Measurements from ENCODE around the gene DEDD2. TPM values are rescaled to one million over a fixed set of nuclear protein-coding genes. Genes with fewer than 3 reads are reported as not detected.

Gene DEDD2
- total and polyA plus RNA-seq, 10 of the 15 experiments (the other 5 are each of a cell fraction or from before 2014, with no cell fraction given) = 2.5 to 24.7 (median 17.6) TPM

DNA sequence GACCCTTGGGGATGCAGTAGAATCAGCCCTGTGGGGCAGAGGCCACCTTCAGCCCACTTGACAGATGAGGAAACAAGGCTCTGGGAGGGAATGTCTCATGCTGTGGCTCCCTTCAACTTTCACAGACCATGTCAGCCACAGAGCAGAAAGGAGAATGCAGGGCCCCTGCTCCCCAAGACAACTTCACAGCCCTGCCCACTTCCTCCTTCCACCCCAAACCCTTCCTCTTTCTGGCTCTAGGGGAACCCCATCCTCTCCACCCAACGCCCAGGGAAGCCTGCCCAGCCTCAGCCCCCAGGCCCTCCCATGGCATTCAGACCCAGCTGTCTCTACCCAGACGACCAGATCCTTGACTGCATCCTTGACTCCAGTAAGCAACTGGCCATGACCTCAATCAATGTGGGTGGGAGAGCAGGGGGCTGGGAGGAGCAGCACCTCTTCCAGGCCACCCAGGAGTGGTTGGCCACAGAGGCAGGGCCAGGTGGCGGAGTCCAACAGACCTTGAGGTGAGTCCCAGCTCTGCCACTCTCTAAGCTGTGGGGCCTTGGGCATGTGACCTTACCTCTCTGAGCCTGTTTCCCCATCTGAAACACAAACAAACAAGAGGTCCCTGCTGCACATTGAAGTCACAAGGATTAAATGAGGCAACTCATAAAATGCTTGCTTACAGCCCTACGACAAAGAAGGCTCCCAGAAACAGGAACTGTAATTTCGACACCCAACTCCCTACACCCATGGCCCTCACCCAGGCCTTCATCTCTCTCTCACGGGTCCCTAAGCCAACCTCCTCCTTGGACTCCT lies 15.8 kb downstream of the DEDD2 start (continued):
- TF ChIP-seq ATF2 (IDR thresholded peaks at IDR 0.05; ENCODE audit: low read length) (no peak), ZBTB40 (IDR thresholded peaks at IDR 0.05; ENCODE audit: borderline replicate concordance) (no peak), ETV6 (conservative IDR thresholded peaks at IDR 0.05 in 1 of 2, IDR thresholded peaks at IDR 0.05 in 1 of 2; ENCODE audit: borderline replicate concordance in 1 of 2, low read depth in 1 of 2) (peak in 1 of 2 experiments; percentile 65; a peak in 1 of 4 replicates), ZZZ3 (IDR thresholded peaks at IDR 0.05; ENCODE audit: control insufficient read depth, insufficient read length, low read depth) (no peak), SMAD5 (IDR thresholded peaks at IDR 0.05; ENCODE audit: low read depth) (no peak; the same call in 1 of the 2 replicates), RAD21 (IDR thresholded peaks at IDR 0.05; ENCODE audit: insufficient read depth, low read depth, low read length) (no peak), EP300 (IDR thresholded peaks at IDR 0.05; ENCODE audit: borderline replicate concordance in 1 of 2, control insufficient read depth in 1 of 2, low read depth in 2 of 2, low read length in 2 of 2) (0 out of 4 replicates have a peak, but pooled peaks of 1 of the 2 experiments have one; percentile 27), TCF7 (IDR thresholded peaks at IDR 0.05; ENCODE audit: borderline replicate concordance) (no peak), PRDM15 (CRISPR knock-in tag; IDR thresholded peaks at IDR 0.05) (no peak), BRCA1 (IDR thresholded peaks at IDR 0.05; ENCODE audit: low read depth, low read length) (no peak), SPI1 (IDR thresholded peaks at IDR 0.05; ENCODE audit: borderline replicate concordance, insufficient read depth, low read depth, low read length) (peak; percentile 98)
- TF ChIP-seq, protein P1, sequence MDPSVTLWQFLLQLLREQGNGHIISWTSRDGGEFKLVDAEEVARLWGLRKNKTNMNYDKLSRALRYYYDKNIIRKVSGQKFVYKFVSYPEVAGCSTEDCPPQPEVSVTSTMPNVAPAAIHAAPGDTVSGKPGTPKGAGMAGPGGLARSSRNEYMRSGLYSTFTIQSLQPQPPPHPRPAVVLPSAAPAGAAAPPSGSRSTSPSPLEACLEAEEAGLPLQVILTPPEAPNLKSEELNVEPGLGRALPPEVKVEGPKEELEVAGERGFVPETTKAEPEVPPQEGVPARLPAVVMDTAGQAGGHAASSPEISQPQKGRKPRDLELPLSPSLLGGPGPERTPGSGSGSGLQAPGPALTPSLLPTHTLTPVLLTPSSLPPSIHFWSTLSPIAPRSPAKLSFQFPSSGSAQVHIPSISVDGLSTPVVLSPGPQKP (IDR thresholded peaks at IDR 0.05; ENCODE audit: low read depth, low read length) = no peak
- TF ChIP-seq, protein P2, sequence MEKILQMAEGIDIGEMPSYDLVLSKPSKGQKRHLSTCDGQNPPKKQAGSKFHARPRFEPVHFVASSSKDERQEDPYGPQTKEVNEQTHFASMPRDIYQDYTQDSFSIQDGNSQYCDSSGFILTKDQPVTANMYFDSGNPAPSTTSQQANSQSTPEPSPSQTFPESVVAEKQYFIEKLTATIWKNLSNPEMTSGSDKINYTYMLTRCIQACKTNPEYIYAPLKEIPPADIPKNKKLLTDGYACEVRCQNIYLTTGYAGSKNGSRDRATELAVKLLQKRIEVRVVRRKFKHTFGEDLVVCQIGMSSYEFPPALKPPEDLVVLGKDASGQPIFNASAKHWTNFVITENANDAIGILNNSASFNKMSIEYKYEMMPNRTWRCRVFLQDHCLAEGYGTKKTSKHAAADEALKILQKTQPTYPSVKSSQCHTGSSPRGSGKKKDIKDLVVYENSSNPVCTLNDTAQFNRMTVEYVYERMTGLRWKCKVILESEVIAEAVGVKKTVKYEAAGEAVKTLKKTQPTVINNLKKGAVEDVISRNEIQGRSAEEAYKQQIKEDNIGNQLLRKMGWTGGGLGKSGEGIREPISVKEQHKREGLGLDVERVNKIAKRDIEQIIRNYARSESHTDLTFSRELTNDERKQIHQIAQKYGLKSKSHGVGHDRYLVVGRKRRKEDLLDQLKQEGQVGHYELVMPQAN (conservative IDR thresholded peaks at IDR 0.05) = no peak

All from GM12878 (cell line).